ENCODE results near the gene TTC39A. TPM values are rescaled to one million over a fixed set of nuclear protein-coding genes. Genes with fewer than 3 reads are reported as not detected.

TTC39A gene
- total RNA-seq, 1 experiment from 2014 or later = not detected

DNA sequence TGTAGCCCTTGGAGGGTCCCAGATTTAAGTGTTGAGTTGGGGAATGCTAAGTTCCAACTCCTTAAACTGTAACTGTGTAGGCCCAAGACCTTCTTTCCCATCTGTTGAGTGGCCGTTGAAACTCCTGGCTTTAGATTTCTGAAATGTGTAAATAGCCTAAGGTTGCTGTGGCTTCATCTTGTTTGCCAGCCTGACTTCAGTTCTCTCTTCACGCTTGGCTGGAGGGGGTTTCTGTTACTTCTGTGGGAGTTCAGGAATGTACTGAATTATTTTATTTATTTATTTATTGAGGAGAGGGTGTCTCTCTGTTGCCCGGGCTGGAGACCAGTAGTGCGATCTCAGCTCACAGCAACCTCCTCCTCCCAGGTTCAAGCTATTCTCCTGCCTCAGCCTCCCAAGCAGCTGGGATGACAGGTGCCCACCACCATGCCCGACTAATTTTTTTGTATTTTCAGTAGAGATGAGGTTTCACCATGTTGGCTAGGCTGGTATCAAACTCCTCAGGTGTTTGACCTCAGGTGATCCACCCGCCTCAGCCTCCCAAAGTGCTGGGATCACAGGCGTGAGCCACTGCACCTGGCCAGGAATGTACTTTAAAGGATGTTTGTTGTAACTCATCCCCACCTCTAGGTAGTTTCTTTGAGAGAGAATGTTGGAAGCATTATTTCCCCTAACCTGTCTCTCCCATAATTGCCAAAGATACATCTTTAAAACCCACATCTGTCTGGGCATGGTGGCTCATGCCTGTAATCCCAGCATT, 5.9 kb downstream of the TTC39A start:
- Histone ChIP-seq H3K4me2 (ENCODE audit: low read depth, low read length, poor library complexity, severe bottlenecking) (no peak overlapping the region), H3K4me1 (ENCODE audit: low read length) (no peaks in the 10 kb centered on the region), H3K27me3 (ENCODE audit: low read length) (no peaks in the 10 kb centered on the region), H3K9ac (ENCODE audit: low read length) (no peak overlapping the region), H3K4me3 (ENCODE audit: low read length) (no peak overlapping the region), H3K9me2 (replicated peaks; ENCODE audit: insufficient read depth, low read length) (no peaks in the 10 kb centered on the region), H3K36me3 (ENCODE audit: insufficient read depth, low read length) (no peaks in the 10 kb centered on the region), H3K9me3 (ENCODE audit: low read length) (no peaks in the 10 kb centered on the region), H3K79me2 (ENCODE audit: low read length) (no peaks in the 10 kb centered on the region), H2AFZ (ENCODE audit: low read length) (no peak overlapping the region), H4K20me1 (ENCODE audit: insufficient read depth, low read depth, low read length) (no peaks in the 10 kb centered on the region), H3K27ac (ENCODE audit: low read length) (no peak overlapping the region)
- no peak for DNase-seq

DNA sequence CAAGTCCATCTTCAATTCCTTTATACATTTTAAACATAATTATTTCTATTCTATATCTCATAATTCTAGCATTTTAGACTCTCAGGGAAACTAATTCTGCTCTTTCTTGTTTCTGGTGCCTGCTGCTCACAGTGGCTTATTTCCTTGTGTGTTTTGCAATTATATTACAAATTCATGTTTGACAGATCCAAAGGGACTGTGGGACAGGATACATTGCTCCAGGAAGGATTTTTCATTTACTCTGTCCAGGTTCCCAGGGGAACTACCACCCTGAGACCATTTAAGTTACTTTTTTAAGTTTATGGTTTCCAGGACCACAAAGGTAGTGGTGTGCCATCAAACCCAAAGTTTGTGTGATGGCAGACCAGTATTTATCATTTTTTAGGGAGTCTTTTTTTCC, 6.6 kb downstream of the TTC39A start:
- Histone ChIP-seq H3K36me3 (ENCODE audit: insufficient read depth, low read length) (no peaks in the 10 kb centered on the region), H3K9ac (ENCODE audit: low read length) (no peak overlapping the region), H3K4me2 (ENCODE audit: low read depth, low read length, poor library complexity, severe bottlenecking) (no peak overlapping the region), H2AFZ (ENCODE audit: low read length) (no peak overlapping the region), H3K27ac (ENCODE audit: low read length) (no peak overlapping the region), H3K27me3 (ENCODE audit: low read length) (no peaks in the 10 kb centered on the region), H3K9me3 (ENCODE audit: low read length) (no peaks in the 10 kb centered on the region), H4K20me1 (ENCODE audit: insufficient read depth, low read depth, low read length) (no peaks in the 10 kb centered on the region), H3K4me3 (ENCODE audit: low read length) (no peak overlapping the region), H3K9me2 (replicated peaks; ENCODE audit: insufficient read depth, low read length) (no peaks in the 10 kb centered on the region), H3K79me2 (ENCODE audit: low read length) (no peaks in the 10 kb centered on the region), H3K4me1 (ENCODE audit: low read length) (no peaks in the 10 kb centered on the region)
- no peak for DNase-seq

DNA sequence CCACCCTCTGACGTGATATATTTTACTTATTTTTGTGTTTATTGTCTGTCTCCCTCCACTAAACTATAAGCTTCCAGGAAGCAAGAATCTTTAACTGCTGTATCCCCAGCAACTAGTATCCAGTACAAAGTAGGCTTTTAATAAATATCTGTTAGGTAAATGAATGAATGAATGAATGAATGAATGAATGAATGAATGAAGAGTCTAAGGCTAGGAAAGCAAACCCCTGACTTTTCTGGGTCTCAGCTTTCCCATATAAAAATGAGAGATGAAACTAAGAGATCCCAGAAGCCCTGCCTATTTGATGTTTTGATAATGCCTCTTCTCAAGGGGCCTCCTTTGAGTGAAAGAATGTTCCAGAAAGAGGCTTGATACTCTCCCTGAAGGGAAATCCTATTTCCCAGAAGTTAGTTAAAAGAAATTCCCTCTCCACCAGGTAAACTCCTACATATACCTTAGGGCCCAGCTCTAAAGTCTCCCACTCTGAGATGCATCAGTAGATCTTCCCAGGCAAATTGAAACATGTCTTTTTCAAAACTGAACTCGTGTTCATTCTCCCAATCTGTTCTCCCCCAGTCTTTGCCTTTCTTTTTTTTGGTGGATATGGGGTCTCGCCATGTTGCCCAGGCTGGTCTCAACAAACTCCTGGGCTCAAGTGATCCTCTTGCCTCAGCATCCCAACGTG, 7.8 kb downstream of the TTC39A start:
- H3K4me2 ChIP-seq (ENCODE audit: low read depth, low read length, poor library complexity, severe bottlenecking) = no peak overlapping the region
- H3K4me1 ChIP-seq (ENCODE audit: low read length) = no peaks in the 10 kb centered on the region
- H3K27me3 ChIP-seq (ENCODE audit: low read length) = no peaks in the 10 kb centered on the region
- no peak overlapping the region for H3K27ac ChIP-seq (ENCODE audit: low read length)
- H3K9me3 ChIP-seq (ENCODE audit: low read length) = no peaks in the 10 kb centered on the region
- no peak overlapping the region for H3K9ac ChIP-seq (ENCODE audit: low read length)
- no peaks in the 10 kb centered on the region for H3K9me2 ChIP-seq (replicated peaks; ENCODE audit: insufficient read depth, low read length)
- H3K79me2 ChIP-seq (ENCODE audit: low read length) = no peaks in the 10 kb centered on the region
- H2AFZ ChIP-seq (ENCODE audit: low read length) = no peak overlapping the region
- H3K4me3 ChIP-seq (ENCODE audit: low read length) = no peak overlapping the region
- no peaks in the 10 kb centered on the region for H3K36me3 ChIP-seq (ENCODE audit: insufficient read depth, low read length)
- no peak for DNase-seq
- no peaks in the 10 kb centered on the region for H4K20me1 ChIP-seq (ENCODE audit: insufficient read depth, low read depth, low read length)

DNA sequence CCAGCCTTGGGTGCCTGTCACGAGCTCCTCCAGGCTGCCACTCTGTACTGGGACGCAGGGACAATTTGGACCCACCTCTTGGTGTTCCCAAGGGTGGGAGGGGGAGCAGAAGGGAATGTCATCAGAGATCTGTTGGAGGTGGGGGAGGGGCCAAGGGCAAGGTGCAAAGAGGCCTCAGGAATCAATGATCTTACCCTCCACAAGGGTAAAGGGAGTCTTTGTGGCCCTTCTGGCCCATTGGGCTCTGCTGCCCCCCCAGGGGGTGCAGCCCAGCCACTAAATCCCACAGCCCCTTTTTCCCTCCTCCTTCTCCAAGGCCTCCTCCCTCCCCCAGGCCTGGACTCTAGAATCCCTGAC, 8.5 kb downstream of the TTC39A start:
- Histone ChIP-seq H3K36me3 (ENCODE audit: insufficient read depth, low read length) (no peaks in the 10 kb centered on the region), H3K27me3 (ENCODE audit: low read length) (no peaks in the 10 kb centered on the region), H3K9me3 (ENCODE audit: low read length) (no peaks in the 10 kb centered on the region), H3K79me2 (ENCODE audit: low read length) (no peaks in the 10 kb centered on the region), H3K9me2 (replicated peaks; ENCODE audit: insufficient read depth, low read length) (no peaks in the 10 kb centered on the region), H3K4me1 (ENCODE audit: low read length) (no peaks in the 10 kb centered on the region), H3K9ac (ENCODE audit: low read length) (no peak overlapping the region), H3K4me2 (ENCODE audit: low read depth, low read length, poor library complexity, severe bottlenecking) (no peak overlapping the region), H3K4me3 (ENCODE audit: low read length) (no peak overlapping the region), H3K27ac (ENCODE audit: low read length) (no peak overlapping the region), H2AFZ (ENCODE audit: low read length) (no peak overlapping the region), H4K20me1 (ENCODE audit: insufficient read depth, low read depth, low read length) (no peaks in the 10 kb centered on the region)
- DNase-seq = no peak

DNA sequence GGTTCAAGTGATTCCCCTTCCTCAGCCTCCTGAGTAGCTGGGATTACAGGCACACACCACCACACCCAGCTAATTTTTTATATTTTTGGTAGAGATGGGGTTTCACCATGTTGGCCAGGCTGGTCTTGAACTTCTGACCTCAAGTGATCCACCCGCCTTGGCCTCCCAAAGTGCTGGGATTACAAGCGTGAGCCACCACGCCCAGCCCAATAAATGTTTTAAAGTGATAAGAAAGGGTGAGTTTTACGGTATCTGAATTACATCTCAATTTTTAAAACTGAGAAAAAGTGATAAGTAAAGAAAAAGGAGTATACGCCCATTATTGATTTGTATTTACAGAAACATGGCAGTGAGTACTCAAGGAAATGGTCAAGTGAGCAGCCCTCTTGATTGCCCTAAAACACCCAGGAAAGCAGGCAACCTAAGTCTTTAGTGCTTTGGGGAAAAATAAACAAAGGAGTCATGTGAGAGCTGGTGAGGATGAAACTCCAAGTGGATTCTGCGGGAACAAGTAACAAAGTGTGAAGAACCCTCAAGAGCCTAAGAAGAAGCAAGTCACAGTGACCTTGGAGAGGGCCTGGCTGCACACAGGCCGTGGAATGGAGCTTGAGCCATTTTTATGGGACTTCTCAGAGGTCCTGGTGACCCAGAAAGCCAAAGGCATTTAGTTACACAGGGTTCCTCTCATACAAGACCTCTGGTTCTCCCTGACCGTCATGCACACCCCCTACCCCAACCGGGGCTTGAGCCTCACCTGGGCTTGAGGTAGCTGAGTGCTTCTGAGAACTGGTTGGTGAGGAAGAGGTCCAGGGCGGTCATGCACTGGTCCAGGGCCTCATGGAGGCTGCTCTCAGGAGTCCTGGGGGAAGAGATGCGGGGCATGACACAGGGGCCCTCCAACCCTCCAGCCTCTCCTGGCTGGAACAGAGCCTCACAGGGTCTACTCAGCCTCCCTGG, 9.1 kb downstream of the TTC39A start:
- Histone ChIP-seq H3K27me3 (ENCODE audit: low read length) (no peaks in the 10 kb centered on the region), H2AFZ (ENCODE audit: low read length) (no peak overlapping the region), H3K9me2 (replicated peaks; ENCODE audit: insufficient read depth, low read length) (no peaks in the 10 kb centered on the region)

DNA sequence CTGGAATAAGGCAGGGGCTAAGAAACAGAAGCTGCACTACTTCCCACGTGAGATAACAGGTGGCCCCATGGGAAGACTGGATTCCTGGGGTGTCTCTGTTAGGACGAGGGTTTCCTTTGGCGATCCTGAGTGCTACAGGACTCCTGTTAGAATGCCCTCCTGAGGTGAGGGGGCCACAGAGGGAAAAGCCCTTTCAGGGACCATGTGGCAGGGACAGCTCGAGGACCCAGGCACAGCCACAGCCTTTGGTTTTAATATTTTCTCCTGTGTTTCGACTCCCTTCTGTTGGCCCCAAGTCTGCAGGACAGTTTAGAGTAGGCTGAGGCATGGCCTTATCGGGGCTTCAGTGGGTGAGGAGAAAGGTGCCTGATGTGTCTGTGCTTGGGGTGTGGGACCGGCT, 12.6 kb downstream of the TTC39A start:
- Histone ChIP-seq H3K27me3 (ENCODE audit: low read length) (no peaks in the 10 kb centered on the region), H3K4me3 (ENCODE audit: low read length) (no peak overlapping the region), H3K9me2 (replicated peaks; ENCODE audit: insufficient read depth, low read length) (no peaks in the 10 kb centered on the region), H3K36me3 (ENCODE audit: insufficient read depth, low read length) (no peaks in the 10 kb centered on the region), H3K79me2 (ENCODE audit: low read length) (no peaks in the 10 kb centered on the region), H3K9ac (ENCODE audit: low read length) (no peak overlapping the region), H2AFZ (ENCODE audit: low read length) (no peak overlapping the region), H3K27ac (ENCODE audit: low read length) (no peak overlapping the region), H4K20me1 (ENCODE audit: insufficient read depth, low read depth, low read length) (no peaks in the 10 kb centered on the region), H3K4me1 (ENCODE audit: low read length) (no peaks in the 10 kb centered on the region), H3K9me3 (ENCODE audit: low read length) (no peaks in the 10 kb centered on the region), H3K4me2 (ENCODE audit: low read depth, low read length, poor library complexity, severe bottlenecking) (no peak overlapping the region)
- DNase-seq = no peak

More for the DNA sequence above, 9.1 kb downstream of the TTC39A start:
- Histone ChIP-seq H4K20me1 (ENCODE audit: insufficient read depth, low read depth, low read length) (no peaks in the 10 kb centered on the region), H3K36me3 (ENCODE audit: insufficient read depth, low read length) (no peaks in the 10 kb centered on the region), H3K4me1 (ENCODE audit: low read length) (no peaks in the 10 kb centered on the region), H3K79me2 (ENCODE audit: low read length) (no peaks in the 10 kb centered on the region), H3K4me2 (ENCODE audit: low read depth, low read length, poor library complexity, severe bottlenecking) (no peak overlapping the region), H3K9me3 (ENCODE audit: low read length) (no peaks in the 10 kb centered on the region), H3K27ac (ENCODE audit: low read length) (no peak overlapping the region), H3K4me3 (ENCODE audit: low read length) (no peak overlapping the region), H3K9ac (ENCODE audit: low read length) (no peak overlapping the region)
- DNase-seq = no peak

DNA sequence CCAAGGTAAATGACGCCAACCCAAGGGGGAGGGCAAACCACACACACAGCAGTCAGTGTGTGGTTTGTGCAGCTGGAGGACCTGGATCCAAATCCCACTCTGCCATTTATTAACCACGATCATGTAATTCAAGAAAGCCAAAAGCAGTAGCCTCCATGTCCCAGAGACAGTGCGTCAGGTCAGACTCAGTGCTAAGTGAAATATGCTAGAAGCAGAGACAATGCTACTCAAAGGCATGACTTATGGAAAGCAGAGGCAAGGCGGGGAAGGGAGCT, 13.6 kb downstream of the TTC39A start:
- Histone ChIP-seq H3K9ac (ENCODE audit: low read length) (no peak overlapping the region), H3K4me1 (ENCODE audit: low read length) (no peaks in the 10 kb centered on the region)

More for the DNA sequence above, 13.6 kb downstream of the TTC39A start:
- H3K4me3 ChIP-seq (ENCODE audit: low read length) = no peak overlapping the region
- H3K36me3 ChIP-seq (ENCODE audit: insufficient read depth, low read length) = no peaks in the 10 kb centered on the region
- H3K9me2 ChIP-seq (replicated peaks; ENCODE audit: insufficient read depth, low read length) = no peaks in the 10 kb centered on the region
- H2AFZ ChIP-seq (ENCODE audit: low read length) = no peak overlapping the region
- H3K27ac ChIP-seq (ENCODE audit: low read length) = no peak overlapping the region
- H4K20me1 ChIP-seq (ENCODE audit: insufficient read depth, low read depth, low read length) = no peaks in the 10 kb centered on the region
- H3K4me2 ChIP-seq (ENCODE audit: low read depth, low read length, poor library complexity, severe bottlenecking) = no peak overlapping the region
- H3K79me2 ChIP-seq (ENCODE audit: low read length) = no peaks in the 10 kb centered on the region
- no peak for DNase-seq
- H3K27me3 ChIP-seq (ENCODE audit: low read length) = no peaks in the 10 kb centered on the region
- no peaks in the 10 kb centered on the region for H3K9me3 ChIP-seq (ENCODE audit: low read length)

Data from Karpas-422 (cell line).